ENCODE measurements around the gene INTS7.

GRCh38 chr1:212024469-212025149, 10.7 kb downstream of the INTS7 start:
- TF ChIP-seq CTCF (IDR thresholded peaks at IDR 0.05), result no peak
- no peak for TF ChIP-seq POLR2AphosphoS5 (IDR thresholded peaks at IDR 0.05)

Data from breast epithelium (tissue), 3 donors.